Choroid plexus epithelial cell (primary cell): Measurements from ENCODE around the gene NR3C1.

Experiments used
- DNase-seq: peaks from one replicate; pipeline ENCODE4 v3.0.0-alpha.2; 2010; ENCODE audit warnings: low read depth
- H3K4me3 ChIP-seq: 2 replicates; pipeline ENCODE4 v1.5.1; 2011; ENCODE audit warnings: low read depth, mild to moderate bottlenecking, control low read depth, low read length, moderate library complexity
- TF ChIP-seq, protein P1 (sequence below): conservative IDR thresholded peaks from 2 replicates; pipeline ENCODE4 v1.5.1; 2011; ENCODE audit warnings: low read depth, mild to moderate bottlenecking, control low read depth, inconsistent platforms, low read length, moderate library complexity

NR3C1 gene

DNA sequence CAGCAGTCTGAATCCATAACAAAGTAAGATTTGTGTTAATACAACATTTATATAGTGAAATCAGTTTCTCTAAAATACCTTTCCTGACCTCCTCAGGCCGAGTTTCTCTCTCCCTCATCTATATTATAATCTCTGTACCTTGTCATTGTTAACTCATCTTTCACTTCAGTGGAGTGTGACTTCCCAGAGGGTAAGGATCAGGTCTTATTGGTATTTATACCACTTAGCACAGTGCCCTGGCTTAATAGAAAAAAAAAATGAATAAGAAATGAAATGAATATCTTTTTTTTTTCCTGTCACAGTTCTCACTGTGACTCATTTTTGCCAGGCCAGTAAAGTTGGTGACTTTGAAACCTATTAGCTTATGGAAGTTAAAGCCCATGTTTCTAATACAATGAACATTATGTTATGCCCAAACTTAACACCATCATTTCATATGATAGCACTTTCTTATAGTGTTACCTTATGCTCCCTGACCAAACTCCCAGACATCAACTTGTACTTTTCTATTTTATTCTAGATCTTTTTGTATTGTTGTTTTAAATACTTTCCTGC, 90.1 kb downstream of the NR3C1 start:
- TF ChIP-seq, protein P1, sequence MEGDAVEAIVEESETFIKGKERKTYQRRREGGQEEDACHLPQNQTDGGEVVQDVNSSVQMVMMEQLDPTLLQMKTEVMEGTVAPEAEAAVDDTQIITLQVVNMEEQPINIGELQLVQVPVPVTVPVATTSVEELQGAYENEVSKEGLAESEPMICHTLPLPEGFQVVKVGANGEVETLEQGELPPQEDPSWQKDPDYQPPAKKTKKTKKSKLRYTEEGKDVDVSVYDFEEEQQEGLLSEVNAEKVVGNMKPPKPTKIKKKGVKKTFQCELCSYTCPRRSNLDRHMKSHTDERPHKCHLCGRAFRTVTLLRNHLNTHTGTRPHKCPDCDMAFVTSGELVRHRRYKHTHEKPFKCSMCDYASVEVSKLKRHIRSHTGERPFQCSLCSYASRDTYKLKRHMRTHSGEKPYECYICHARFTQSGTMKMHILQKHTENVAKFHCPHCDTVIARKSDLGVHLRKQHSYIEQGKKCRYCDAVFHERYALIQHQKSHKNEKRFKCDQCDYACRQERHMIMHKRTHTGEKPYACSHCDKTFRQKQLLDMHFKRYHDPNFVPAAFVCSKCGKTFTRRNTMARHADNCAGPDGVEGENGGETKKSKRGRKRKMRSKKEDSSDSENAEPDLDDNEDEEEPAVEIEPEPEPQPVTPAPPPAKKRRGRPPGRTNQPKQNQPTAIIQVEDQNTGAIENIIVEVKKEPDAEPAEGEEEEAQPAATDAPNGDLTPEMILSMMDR = no peak
- no peak overlapping the region for H3K4me3 ChIP-seq
- DNase-seq = no peak

DNA sequence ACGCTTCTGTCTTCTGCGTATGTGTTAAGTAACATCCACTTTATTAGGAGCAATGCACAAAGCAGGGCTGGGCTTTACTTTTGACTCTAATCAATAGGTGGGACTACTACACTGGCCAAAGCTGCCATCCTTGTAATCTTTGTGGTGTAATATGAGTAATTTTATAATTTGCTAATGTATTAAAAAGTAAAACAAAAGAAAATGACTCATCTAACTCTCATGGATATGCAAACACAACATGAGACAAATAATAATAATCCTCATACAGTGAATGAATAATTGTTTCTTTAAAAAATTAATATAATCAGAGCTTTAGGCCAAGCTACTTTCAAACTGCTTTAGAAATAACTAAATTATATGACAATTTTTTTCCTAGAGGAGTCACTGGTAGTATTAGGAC, 90.7 kb downstream of the NR3C1 start:
- no peak for DNase-seq
- no peak overlapping the region for H3K4me3 ChIP-seq
- TF ChIP-seq, protein P1 = no peak

- TF ChIP-seq, protein P1 = no peak
- DNase-seq = peak; percentile 39
- H3K4me3 ChIP-seq = no peak overlapping the region
These were observed 91.5 kb downstream of the NR3C1 start for GRCh38 chr5:143311955-143312354.

GRCh38 chr5:143311428-143311827, 92.1 kb downstream of the NR3C1 start:
- H3K4me3 ChIP-seq = no peak overlapping the region
- peak; percentile 83 for DNase-seq
- TF ChIP-seq, protein P1 = no peak

DNA sequence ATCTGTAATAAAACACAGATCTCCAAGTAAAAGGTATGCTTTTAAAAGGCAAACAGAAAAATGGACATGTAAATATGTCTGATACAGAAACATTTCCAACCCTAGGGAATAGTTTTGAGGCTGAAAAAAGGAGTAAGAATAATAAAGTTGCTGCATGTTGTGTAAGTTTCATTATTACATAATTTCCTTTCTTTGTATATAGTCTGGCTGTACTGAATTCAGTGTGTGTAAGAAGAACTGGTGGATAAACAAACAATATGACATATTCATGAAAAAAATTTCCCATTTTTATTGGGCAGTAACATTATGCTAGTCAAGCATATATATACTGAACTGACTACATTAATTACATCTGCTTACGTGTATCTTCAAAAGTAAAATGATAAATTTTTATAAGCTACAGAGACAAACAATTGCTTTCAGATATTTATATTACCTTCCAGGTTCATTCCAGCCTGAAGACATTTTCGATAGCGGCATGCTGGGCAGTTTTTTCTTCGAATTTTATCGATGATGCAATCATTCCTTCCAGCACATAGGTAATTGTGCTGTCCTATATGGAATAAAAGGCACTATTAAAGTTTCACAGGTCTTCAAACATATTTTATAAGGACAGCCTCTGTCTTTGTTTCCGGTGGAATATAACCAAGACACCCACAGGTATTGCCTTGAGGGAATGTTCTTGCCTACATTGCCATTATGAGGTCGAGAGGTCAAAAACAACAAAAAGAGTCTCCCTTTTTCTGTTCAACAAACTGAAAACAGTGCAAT, 93.6 kb downstream of the NR3C1 start:
- peak; percentile 73 for DNase-seq
- H3K4me3 ChIP-seq = no peak overlapping the region
- TF ChIP-seq, protein P1 = no peak

DNA sequence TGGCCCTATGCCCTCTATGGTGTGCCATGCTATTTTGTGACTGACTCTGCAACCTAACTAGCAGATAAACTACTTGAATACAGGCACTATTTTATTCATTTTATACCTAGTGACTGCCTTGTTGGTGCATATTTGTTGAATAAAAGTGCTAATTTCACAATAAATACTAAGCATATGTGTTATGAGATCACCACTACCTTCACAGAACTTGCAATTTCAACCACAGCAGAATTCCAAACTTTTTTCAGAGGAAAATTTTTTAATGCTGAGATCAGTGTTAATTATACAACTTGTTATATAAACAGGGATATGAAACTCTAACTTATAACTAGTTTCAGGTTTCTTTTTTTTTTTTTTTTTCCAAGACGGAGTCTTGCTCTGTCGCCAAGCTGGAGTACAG, 94.8 kb downstream of the NR3C1 start:
- TF ChIP-seq, protein P1 = no peak
- peak; percentile 62 for DNase-seq
- no peak overlapping the region for H3K4me3 ChIP-seq

DNA sequence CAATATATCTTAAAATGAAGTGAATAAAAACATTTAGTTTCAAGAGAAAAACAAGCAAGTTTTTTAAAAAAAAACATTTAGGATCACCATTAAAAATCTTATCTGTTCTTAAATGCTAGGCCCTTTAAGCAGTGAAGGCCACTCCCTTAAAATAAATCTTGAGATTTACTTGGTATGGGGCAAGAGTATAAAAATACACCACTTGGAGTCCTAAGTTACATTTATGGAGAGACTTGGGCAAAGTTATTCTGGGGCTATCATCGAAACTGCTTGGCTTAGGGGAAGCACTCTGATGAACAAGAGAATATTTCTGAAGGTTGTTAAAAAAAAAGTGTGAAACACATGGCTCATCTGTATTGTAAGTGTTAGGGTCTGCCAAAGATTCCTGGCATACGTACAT, 97.4 kb downstream of the NR3C1 start:
- DNase-seq = no peak
- TF ChIP-seq, protein P1 = no peak
- no peak overlapping the region for H3K4me3 ChIP-seq
